H1 (cell line): ENCODE results near the gene VSNL1. TPM values are rescaled to one million over a fixed set of nuclear protein-coding genes. Genes with fewer than 3 reads are reported as not detected.

Experiments
- BCL11A ChIP-seq, 2 experiments: IDR thresholded peaks; one replicate each; pipeline ENCODE4 v1.6.1; 2011; ENCODE audit warnings: low read depth in 2 of 2, low read length in 2 of 2, mild to moderate bottlenecking in 2 of 2
- CBX8 ChIP-seq: fragments of 300-800, 300-1000 bp; sonication (generic); IDR thresholded peaks from 2 replicates; pipeline ENCODE4 v1.7.1; 2016; ENCODE audit warnings: low read depth, low read length, borderline replicate concordance
- GTF2F1 ChIP-seq: IDR thresholded peaks from 2 replicates; pipeline ENCODE4 v1.6.1; 2012; ENCODE audit warnings: low read depth, low read length, improper control_type of control experiment, borderline replicate concordance
- POU5F1 ChIP-seq: IDR thresholded peaks from 2 replicates; pipeline ENCODE4 v1.6.1; 2011; ENCODE audit warnings: low read depth, mild to moderate bottlenecking, low read length, moderate library complexity
- RAD21 ChIP-seq, 2 experiments: IDR thresholded peaks in 1 of 2; conservative IDR thresholded peaks in 1 of 2; 2 replicates each; pipeline ENCODE4 v1.6.1; 2011; ENCODE audit warnings: low read depth in 2 of 2, low read length in 2 of 2, improper control_type of control experiment in 1 of 2, inconsistent platforms in 1 of 2, mild to moderate bottlenecking in 1 of 2, moderate library complexity in 1 of 2
- RFX5 ChIP-seq: IDR thresholded peaks from 2 replicates; pipeline ENCODE4 v1.6.1; 2011; ENCODE audit warnings: low read depth, low read length, improper control_type of control experiment, borderline replicate concordance
- RNF2 ChIP-seq: fragments of 200-900, 300-1000 bp; sonication (generic); IDR thresholded peaks from 2 replicates; pipeline ENCODE4 v1.7.1; 2016; ENCODE audit warnings: borderline replicate concordance, low read depth, mild to moderate bottlenecking, antibody characterized with exemption, low read length; ENCODE audit not compliant: poor library complexity, severe bottlenecking; ENCODE audit errors: missing control alignments
- SIN3A ChIP-seq, 2 experiments: IDR thresholded peaks in 1 of 2; conservative IDR thresholded peaks in 1 of 2; 2 replicates each; pipeline ENCODE4 v1.6.1; 2011 to 2012; ENCODE audit warnings: low read length in 2 of 2, improper control_type of control experiment in 1 of 2, low read depth in 1 of 2, mild to moderate bottlenecking in 1 of 2
- SIX5 ChIP-seq: IDR thresholded peaks from 2 replicates; pipeline ENCODE4 v1.6.1; 2011; ENCODE audit warnings: mild to moderate bottlenecking, low read depth, low read length
- SP1 ChIP-seq: IDR thresholded peaks from 2 replicates; pipeline ENCODE4 v1.6.1; 2011; ENCODE audit warnings: low read depth, low read length
- polyA plus RNA-seq, 7 experiments: library from polyadenylated mRNA; depleted of rRNA in 3 of 7; stranded (reverse) in 5 of 7; unstranded in 2 of 7; fragments of >200 nt in 5 of 7; fragments of 200-250 nt in 2 of 7; gene quantifications; 1 replicate in 5 of 7; 2 replicates in 1 of 7; 4 replicates in 1 of 7; pipeline versions ENCODE4 v1.2.1 to v1.2.3, GENCODE V29; 2011 to 2013; ENCODE audit warnings: missing spikeins in 2 of 7, mixed read lengths in 2 of 7
- total RNA-seq: library from RNA; stranded (reverse); fragmentation: NEBNext Ultra II Directional; extraction: Animal tissue kit (Norgen Biotek cat#: 25700); gene quantifications from 2 replicates; pipeline ENCODE4 v1.2.1, GENCODE V29; 2021
- TF ChIP-seq, protein P1 (sequence below): fragments of 300-600 bp; sonication (generic); IDR thresholded peaks from 2 replicates; pipeline ENCODE4 v1.7.1; 2012; ENCODE audit warnings: low read length, moderate library complexity, mild to moderate bottlenecking, inconsistent platforms; ENCODE audit not compliant: insufficient replicate concordance

Gene VSNL1
- total and polyA plus RNA-seq, 2 of the 8 experiments (the other 6 are each of a cell fraction or from before 2014, with no cell fraction given) = 49.4 to 108 TPM

DNA sequence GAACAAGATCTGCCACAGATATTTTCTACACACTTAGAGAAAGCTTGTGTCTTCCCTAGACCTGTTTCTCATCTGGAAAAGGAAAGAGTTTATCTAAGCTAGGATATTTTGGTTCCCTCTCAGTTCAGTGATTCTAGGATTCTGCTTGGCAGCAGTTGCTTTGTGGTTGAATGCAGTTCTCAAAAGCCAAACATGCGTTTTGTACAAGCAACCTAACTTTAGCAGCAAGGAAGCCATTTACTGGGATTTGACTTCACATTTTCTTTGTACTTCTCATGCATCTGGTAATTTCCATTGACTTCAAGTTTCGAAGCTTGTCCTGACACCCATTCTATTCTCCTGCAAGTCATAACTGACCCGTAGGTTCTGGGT is 33.3 kb downstream of the VSNL1 start (continued):
- TF ChIP-seq, protein P1, sequence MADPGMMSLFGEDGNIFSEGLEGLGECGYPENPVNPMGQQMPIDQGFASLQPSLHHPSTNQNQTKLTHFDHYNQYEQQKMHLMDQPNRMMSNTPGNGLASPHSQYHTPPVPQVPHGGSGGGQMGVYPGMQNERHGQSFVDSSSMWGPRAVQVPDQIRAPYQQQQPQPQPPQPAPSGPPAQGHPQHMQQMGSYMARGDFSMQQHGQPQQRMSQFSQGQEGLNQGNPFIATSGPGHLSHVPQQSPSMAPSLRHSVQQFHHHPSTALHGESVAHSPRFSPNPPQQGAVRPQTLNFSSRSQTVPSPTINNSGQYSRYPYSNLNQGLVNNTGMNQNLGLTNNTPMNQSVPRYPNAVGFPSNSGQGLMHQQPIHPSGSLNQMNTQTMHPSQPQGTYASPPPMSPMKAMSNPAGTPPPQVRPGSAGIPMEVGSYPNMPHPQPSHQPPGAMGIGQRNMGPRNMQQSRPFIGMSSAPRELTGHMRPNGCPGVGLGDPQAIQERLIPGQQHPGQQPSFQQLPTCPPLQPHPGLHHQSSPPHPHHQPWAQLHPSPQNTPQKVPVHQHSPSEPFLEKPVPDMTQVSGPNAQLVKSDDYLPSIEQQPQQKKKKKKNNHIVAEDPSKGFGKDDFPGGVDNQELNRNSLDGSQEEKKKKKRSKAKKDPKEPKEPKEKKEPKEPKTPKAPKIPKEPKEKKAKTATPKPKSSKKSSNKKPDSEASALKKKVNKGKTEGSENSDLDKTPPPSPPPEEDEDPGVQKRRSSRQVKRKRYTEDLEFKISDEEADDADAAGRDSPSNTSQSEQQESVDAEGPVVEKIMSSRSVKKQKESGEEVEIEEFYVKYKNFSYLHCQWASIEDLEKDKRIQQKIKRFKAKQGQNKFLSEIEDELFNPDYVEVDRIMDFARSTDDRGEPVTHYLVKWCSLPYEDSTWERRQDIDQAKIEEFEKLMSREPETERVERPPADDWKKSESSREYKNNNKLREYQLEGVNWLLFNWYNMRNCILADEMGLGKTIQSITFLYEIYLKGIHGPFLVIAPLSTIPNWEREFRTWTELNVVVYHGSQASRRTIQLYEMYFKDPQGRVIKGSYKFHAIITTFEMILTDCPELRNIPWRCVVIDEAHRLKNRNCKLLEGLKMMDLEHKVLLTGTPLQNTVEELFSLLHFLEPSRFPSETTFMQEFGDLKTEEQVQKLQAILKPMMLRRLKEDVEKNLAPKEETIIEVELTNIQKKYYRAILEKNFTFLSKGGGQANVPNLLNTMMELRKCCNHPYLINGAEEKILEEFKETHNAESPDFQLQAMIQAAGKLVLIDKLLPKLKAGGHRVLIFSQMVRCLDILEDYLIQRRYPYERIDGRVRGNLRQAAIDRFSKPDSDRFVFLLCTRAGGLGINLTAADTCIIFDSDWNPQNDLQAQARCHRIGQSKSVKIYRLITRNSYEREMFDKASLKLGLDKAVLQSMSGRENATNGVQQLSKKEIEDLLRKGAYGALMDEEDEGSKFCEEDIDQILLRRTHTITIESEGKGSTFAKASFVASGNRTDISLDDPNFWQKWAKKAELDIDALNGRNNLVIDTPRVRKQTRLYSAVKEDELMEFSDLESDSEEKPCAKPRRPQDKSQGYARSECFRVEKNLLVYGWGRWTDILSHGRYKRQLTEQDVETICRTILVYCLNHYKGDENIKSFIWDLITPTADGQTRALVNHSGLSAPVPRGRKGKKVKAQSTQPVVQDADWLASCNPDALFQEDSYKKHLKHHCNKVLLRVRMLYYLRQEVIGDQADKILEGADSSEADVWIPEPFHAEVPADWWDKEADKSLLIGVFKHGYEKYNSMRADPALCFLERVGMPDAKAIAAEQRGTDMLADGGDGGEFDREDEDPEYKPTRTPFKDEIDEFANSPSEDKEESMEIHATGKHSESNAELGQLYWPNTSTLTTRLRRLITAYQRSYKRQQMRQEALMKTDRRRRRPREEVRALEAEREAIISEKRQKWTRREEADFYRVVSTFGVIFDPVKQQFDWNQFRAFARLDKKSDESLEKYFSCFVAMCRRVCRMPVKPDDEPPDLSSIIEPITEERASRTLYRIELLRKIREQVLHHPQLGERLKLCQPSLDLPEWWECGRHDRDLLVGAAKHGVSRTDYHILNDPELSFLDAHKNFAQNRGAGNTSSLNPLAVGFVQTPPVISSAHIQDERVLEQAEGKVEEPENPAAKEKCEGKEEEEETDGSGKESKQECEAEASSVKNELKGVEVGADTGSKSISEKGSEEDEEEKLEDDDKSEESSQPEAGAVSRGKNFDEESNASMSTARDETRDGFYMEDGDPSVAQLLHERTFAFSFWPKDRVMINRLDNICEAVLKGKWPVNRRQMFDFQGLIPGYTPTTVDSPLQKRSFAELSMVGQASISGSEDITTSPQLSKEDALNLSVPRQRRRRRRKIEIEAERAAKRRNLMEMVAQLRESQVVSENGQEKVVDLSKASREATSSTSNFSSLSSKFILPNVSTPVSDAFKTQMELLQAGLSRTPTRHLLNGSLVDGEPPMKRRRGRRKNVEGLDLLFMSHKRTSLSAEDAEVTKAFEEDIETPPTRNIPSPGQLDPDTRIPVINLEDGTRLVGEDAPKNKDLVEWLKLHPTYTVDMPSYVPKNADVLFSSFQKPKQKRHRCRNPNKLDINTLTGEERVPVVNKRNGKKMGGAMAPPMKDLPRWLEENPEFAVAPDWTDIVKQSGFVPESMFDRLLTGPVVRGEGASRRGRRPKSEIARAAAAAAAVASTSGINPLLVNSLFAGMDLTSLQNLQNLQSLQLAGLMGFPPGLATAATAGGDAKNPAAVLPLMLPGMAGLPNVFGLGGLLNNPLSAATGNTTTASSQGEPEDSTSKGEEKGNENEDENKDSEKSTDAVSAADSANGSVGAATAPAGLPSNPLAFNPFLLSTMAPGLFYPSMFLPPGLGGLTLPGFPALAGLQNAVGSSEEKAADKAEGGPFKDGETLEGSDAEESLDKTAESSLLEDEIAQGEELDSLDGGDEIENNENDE = no peak
- TF ChIP-seq BCL11A (IDR thresholded peaks at IDR 0.05; ENCODE audit: low read depth in 2 of 2, low read length in 2 of 2) = no peak
- no peak for TF ChIP-seq CBX8
- no peak for TF ChIP-seq RNF2
- no peak for TF ChIP-seq RFX5
- TF ChIP-seq SIN3A (conservative IDR thresholded peaks at IDR 0.05 in 1 of 2, IDR thresholded peaks at IDR 0.05 in 1 of 2; ENCODE audit: low read depth in 1 of 2, low read length in 2 of 2) = no peak
- TF ChIP-seq SIX5 = no peak
- TF ChIP-seq RAD21 (IDR thresholded peaks at IDR 0.05 in 1 of 2, conservative IDR thresholded peaks at IDR 0.05 in 1 of 2; ENCODE audit: low read depth in 2 of 2, low read length in 2 of 2) = no peak
- no peak for TF ChIP-seq GTF2F1
- TF ChIP-seq SP1 = no peak
- TF ChIP-seq POU5F1 = no peak
